GM10248 (cell line): ENCODE data around the gene IFT25.

Experiments
- CTCF ChIA-PET: fragments of 300-600 bp; sonication (Branson Sonifier 250); formaldehyde crosslinking; extraction: SDS; loops from one replicate; lab custom pipeline; 2021; ENCODE audit warnings: antibody characterized with exemption; lab: Yijun Ruan, JAX
- POLR2A ChIA-PET: fragments of 350-650 bp; sonication (Branson Sonifier 250); formaldehyde crosslinking; extraction: SDS; loops from one replicate; lab custom pipeline; 2020; ENCODE audit warnings: antibody characterized with exemption; lab: Yijun Ruan, JAX
- DNase-seq: peaks from one replicate; pipeline ENCODE4 v3.0.0; 2012; ENCODE audit errors: extremely low spot score
- TF ChIP-seq, protein P1 (sequence below): IDR thresholded peaks from 2 replicates; pipeline ENCODE4 v1.5.1; 2012; ENCODE audit warnings: mild to moderate bottlenecking, low read depth; ENCODE audit errors: extremely low read depth, missing control alignments, control extremely low read depth

The IFT25 gene

DNA sequence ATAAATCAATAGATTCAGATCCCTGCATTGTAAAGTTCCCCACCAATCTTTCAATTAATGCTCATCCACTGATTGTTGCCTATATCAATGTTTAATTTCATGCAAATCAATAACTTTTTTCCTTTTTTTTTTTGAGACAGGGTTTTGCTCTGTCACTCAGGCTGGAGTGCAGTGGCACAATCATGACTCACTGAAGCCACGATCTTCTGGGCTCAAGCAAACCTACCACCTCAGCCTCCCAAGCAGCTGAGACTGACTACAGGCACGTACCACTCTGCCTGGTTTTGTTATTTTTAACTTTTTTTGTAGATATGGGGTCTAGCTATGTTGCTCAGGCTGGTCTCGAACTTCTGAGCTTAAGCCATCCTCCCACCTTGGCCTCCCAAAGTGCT, 25.8 kb downstream of the IFT25 start:
- no peak for DNase-seq
- TF ChIP-seq, protein P1, sequence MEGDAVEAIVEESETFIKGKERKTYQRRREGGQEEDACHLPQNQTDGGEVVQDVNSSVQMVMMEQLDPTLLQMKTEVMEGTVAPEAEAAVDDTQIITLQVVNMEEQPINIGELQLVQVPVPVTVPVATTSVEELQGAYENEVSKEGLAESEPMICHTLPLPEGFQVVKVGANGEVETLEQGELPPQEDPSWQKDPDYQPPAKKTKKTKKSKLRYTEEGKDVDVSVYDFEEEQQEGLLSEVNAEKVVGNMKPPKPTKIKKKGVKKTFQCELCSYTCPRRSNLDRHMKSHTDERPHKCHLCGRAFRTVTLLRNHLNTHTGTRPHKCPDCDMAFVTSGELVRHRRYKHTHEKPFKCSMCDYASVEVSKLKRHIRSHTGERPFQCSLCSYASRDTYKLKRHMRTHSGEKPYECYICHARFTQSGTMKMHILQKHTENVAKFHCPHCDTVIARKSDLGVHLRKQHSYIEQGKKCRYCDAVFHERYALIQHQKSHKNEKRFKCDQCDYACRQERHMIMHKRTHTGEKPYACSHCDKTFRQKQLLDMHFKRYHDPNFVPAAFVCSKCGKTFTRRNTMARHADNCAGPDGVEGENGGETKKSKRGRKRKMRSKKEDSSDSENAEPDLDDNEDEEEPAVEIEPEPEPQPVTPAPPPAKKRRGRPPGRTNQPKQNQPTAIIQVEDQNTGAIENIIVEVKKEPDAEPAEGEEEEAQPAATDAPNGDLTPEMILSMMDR: no peak
- CTCF ChIA-PET: interaction anchor here (1.4 to 1.8 kb wide), 3 partner anchors 9 to 59 kb away, joined by 4 to 7 read pairs (median 5); no protein-coding TSS in a partner anchor
- POLR2A ChIA-PET: no interaction called here

DNA sequence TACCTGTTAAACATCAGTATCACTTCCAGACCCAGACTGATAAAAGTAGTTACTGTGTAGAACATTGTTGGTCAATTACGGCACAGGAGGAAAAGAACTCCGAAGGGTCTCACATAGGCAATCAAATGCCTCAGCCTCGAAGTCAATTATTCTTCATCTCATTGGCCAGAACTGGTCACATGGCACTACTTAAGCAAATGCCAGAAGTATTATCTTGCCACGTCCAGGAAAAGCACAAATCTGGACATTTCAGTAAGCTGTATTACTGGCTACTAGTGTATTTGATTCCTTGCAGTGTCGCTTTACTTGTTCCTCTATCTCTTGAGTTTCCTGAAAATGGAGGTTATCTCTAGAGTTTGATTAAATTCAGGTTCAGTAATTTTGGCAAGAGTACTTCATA, 27.2 kb downstream of the IFT25 start:
- no peak for DNase-seq
- POLR2A ChIA-PET: no interaction called here
- TF ChIP-seq, protein P1: no peak
- CTCF ChIA-PET: interaction anchor here (1.4 to 2.6 kb wide), 2 partner anchors 9 to 41 kb away, joined by 4 to 8 read pairs; no protein-coding TSS in a partner anchor

DNA sequence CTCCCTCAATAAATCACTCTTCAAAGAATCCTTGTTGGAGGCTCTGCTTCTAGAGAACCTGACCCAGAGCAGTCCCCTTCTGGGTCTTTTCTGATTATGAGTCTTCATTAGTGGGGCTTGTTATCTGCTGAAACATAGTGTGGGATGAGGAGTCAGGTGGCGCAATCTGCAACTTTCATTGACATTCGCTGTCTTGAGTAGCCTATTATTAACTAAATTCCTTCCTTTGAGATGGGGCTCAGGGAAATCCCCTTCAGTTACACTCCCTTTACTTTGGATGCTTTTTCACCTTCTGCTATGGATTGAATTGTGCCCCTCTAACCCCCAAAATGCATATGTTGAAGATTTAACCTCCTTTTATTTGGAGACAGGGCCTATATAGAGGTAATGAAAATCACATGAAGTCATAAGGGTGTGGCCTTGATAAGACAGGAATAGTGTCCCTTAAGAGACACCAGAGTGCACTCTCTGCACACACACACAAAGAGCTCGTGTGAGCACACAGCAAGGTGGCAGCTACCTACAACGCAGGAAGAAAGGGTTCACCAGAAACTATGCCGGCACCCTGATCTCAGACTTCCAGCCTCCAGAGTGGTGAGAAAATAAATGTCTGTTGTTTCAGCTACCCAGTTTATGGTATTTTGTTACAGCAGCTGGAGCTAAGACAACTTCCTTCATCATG, 32.0 kb downstream of the IFT25 start:
- POLR2A ChIA-PET: no interaction called here
- no peak for DNase-seq
- CTCF ChIA-PET: interaction anchor here (1.0 to 4.0 kb wide), 10 partner anchors 9 to 53 kb away, joined by 3 to 21 read pairs (median 5); partner anchors contain the start of gene YIPF1
- TF ChIP-seq, protein P1: no peak

DNA sequence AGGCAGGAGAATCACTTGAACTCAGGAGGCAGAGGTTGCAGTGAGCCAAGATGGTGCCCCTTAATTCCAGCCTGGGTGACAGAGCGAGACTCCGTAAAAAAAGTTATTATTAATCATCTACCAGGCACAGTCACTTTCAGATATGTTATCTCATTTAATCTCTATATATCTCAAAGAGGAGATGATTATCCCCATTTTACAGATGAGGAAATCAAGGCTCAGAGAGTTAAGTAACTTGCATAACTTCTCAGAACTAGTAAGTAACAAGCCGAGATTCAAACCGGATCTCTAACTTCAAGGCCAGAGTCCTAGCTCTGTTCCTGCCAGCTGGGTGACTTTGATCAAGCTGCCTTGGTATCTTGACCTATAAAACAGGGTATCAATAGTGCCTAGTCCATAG, 34.1 kb downstream of the IFT25 start:
- DNase-seq: no peak
- TF ChIP-seq, protein P1: no peak
- ChIA-PET CTCF (interaction anchor here (1.9 to 4.0 kb wide), 6 partner anchors 11 to 49 kb away, joined by 4 to 21 read pairs (median 6); partner anchors contain the start of genes DIO1 and YIPF1), POLR2A (no interaction called here)

GRCh38 chr1:53909946-53910345, 35.6 kb downstream of the IFT25 start:
- DNase-seq: no peak
- TF ChIP-seq, protein P1: no peak
- ChIA-PET CTCF (interaction anchor here (2.3 to 4.0 kb wide), 2 partner anchors 10 to 50 kb away, joined by 7 to 21 read pairs; no protein-coding TSS in a partner anchor), POLR2A (no interaction called here)

DNA sequence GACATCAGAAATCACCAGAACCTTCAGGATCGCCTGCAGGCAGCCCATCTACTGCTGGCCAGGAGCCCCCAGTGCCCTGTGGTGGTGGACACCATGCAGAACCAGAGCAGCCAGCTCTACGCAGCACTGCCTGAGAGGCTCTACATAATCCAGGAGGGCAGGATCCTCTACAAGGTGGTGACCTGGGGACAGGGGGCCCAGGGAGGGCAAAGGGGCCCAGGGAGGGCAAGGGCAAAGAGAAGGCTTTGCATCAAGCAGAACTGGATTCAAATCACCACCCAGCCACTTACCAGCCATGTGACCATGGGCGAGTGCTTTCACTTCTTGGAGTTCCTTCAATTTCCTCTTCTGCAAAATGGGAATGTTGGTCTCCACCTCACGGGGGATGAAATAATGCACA, 39.4 kb downstream of the IFT25 start:
- ChIA-PET CTCF (interaction anchor here (0.9 kb wide), 1 partner anchor 39 kb away, joined by 3 read pairs; the partner anchor contains the start of gene IFT25), POLR2A (no interaction called here)
- DNase-seq: no peak
- TF ChIP-seq, protein P1: no peak
